Inflammatory macrophage (primary cell): Measurements from ENCODE around the gene MORC1.
"Not testable (repeated sequence)": the region's sequence is repeated elsewhere in the genome, so short reads cannot be mapped to it uniquely, and the experiment has no call there.

ENCODE experiments used
- DNase-seq, 2 donors: peaks; one replicate each; pipeline ENCODE4 v3.0.0-alpha.2; 2020 to 2022
- total RNA-seq, 18 experiments: gene quantifications; one replicate each; lab custom pipeline; 2026; ENCODE audit warnings: mixed read lengths in 6 of 18, inconsistent platforms in 2 of 18; lab: John Stamatoyannopoulos, UW

The MORC1 gene, protein sequence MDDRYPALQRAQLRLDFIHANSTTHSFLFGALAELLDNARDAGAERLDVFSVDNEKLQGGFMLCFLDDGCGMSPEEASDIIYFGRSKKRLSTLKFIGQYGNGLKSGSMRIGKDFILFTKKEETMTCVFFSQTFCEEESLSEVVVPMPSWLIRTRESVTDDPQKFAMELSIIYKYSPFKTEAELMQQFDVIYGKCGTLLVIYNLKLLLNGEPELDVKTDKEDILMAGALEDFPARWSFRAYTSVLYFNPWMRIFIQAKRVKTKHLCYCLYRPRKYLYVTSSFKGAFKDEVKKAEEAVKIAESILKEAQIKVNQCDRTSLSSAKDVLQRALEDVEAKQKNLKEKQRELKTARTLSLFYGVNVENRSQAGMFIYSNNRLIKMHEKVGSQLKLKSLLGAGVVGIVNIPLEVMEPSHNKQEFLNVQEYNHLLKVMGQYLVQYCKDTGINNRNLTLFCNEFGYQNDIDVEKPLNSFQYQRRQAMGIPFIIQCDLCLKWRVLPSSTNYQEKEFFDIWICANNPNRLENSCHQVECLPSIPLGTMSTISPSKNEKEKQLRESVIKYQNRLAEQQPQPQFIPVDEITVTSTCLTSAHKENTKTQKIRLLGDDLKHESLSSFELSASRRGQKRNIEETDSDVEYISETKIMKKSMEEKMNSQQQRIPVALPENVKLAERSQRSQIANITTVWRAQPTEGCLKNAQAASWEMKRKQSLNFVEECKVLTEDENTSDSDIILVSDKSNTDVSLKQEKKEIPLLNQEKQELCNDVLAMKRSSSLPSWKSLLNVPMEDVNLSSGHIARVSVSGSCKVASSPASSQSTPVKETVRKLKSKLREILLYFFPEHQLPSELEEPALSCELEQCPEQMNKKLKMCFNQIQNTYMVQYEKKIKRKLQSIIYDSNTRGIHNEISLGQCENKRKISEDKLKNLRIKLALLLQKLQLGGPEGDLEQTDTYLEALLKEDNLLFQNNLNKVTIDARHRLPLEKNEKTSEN
- 0 to 0.13 (median 0.03) reads per million in 18 experiments for total RNA-seq

DNA sequence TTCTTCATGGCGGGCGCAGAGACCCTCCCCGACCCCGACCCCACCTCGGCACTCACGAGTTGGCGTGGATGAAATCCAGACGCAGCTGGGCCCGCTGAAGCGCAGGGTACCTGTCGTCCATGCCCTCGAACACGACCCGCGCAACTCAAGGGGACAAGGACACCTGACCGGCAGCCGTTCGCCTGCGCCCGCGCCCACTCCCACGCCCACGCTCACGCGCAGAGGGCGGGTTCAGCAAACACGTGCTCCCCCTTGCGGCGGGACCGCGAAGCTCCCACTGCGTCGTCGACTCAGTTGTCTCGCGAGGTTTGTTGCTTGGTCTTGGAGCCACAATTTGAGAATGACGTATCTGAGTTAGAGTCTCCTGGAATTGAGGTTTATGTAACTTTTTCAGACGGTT lies at the start of gene MORC1:
MORC1 (minus strand) TSS at position 196 of the 400 bp plus-strand sequence; CDS start at position 121, 75 bp downstream.
- no peak for DNase-seq

DNA sequence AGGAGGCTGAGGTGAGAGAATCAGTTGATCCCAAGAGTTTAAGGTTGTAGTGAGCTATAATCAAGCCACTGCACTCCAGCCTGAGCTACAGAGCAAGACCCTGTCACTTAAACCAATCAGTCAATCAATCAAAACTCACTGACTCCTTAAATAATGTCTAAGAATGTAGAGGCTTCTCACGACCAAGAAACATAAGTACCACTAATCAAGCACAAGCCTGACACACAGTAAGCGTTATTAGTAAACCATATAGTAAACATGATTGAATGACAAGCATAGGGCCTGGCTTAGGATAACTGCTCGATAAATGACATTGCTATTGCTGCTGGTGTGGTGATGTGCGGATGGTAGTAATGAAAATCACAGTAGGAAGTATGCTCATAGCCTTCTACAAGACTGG lies 48.0 kb upstream of the MORC1 start:
- DNase-seq: no peak

DNA sequence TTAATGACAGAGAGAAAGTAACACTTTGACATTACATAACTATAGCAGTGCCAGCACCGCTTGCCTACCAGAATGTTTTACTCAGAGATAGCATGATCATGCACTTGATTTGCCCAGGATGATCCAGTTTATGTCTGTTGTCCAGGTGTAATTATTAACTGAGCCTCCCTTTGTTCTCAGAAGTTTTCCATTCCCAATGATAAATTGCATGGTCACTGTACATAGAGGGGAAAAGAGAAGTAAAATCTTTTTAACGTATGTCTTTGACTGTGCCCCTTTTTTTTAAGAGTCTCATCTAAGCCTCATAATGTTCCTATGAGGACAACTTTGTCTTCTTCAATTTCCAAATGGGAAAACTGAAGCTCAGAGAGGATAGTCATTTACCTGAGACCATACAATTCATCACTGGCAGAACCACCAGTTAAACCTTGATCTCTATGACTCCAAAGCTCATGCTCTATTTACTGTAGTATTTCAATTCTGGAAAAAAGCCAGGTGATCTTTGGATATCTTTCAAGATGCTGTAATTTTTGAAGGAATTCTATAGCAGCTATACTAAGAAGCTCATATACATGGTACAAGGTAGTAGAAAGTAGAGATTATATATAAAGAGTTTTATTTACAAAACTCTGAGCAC lies 43.7 kb upstream of the MORC1 start:
- no peak for DNase-seq

DNA sequence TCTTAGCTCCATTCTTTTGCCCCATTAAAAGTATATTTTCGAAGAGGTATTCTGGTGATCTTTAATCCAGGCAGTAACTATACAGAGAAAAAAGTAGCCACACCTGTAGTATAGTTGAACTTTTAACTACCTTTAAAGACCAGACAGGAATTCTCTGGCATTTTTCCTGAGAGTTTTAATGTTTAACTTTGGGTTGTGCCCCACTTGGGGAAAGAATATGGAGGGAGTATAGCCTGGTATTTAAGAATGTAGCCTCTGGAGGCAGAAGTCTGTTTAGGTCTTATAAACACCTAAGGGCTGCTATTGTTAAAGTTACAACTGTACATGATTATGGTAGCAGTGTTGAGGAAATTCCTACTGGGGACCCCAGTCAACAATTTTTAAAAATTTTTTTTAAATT lies 37.9 kb upstream of the MORC1 start:
- DNase-seq: no peak

DNA sequence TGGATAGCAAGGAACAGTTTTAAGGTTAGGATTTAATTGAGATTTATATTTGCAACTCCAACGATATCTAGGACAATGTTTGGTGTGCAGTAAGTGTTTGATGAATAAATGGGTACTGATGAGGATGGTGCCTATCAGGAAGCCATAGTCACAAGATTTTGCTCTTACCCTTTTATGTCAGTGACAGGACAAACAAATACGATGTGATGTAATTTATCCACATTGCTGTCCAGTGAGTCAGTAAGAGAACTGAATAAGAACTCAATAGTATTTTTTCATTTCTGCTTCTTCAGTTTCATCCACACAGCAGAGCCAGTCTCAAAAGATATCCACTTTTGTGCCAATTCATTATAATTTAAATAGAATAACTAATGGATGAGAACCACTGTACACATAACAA lies 37.0 kb upstream of the MORC1 start:
- no peak for DNase-seq

DNA sequence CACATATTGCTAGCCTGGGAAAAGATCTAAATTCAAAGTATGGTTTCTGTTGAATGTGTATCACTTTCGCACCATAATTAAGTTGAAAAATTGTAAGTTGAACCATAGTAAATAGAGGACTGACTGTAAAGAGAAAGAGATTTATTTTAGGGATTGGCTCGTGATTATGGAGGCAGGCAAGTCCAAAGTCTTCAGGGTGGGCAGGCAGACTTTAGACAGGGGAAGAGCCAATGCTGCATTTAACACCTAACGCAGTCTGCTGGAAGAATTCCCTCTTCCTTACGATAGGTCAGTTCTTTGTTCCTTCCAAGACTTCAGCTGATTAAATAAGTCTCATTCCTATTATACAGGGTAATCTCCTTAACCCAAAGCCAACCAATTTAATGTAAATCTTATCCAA lies 34.4 kb upstream of the MORC1 start:
- DNase-seq: no peak

DNA sequence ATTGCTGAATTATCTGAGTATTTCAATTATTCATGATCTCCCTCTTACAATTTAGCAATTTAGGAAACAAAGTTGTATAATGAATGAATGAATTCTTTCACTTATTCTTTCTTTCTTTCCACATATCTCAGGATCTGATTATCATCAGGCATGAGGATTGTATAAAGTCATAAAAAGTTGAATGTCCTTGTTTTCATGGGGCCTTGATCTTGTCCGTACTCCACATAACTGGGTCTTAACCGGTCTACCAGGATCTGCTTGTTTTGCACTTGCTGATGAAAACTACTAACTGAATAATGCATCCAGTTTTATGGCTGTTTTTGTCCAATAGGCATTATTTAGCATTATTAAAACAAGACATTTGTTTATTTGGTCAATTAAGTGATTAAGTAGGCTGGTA lies 31.1 kb upstream of the MORC1 start:
- no peak for DNase-seq

DNA sequence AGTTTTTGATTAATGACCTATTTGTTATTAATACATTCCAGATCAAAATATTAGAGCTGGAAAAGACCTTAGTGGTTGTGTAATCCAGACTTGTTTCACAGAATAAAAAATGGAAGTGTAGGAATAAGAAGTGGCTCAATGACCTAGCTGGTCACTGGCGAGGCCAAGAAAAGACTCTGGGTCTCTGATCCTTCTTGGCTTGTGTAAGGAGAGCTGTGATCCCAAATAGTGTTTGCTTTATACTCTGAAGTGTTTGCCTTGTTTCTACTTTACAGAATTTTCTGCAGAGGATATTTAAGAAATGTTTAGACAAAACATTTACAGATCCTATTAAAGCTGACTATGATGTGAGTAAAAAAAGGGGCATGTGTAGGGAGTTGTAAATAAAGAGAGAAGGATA lies 25.7 kb upstream of the MORC1 start:
- DNase-seq: no peak

DNA sequence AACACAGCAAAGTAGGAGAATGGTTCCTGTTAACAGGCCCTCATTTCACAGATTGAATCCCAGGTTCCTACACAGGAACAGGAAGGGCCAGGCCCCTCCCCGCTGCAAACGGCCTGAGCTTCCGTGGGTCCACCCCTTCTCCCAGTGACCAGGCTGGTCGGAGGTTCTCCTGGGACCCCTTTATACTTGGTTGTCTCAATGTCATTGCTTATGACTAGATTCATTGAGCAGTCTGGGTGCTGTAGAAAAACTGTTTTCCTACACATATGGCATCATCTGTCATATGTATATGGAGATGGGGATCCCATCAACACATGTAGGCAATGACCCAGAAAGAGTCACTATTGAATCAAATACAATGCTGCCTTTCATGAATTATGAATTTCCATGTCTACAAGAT lies 22.4 kb upstream of the MORC1 start:
- no peak for DNase-seq

DNA sequence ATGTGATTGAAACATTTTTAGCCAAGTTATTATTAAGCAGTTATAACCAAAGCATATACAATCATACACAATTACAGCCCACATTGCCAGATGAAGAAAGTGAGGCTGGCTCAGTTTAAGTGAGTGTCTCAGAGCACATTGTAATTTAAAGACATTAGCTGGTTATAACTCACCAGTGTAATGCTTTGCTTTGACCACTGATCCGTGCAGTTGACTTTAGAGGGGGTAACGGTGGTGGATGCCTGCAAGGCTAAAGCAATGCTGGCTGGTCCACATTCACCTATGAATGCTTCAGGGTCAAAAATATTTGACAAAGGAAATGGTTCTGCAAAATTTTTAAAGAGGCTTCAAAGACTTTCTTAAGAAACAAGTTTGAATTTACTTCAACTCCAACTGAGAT lies 19.8 kb upstream of the MORC1 start:
- DNase-seq: no peak

DNA sequence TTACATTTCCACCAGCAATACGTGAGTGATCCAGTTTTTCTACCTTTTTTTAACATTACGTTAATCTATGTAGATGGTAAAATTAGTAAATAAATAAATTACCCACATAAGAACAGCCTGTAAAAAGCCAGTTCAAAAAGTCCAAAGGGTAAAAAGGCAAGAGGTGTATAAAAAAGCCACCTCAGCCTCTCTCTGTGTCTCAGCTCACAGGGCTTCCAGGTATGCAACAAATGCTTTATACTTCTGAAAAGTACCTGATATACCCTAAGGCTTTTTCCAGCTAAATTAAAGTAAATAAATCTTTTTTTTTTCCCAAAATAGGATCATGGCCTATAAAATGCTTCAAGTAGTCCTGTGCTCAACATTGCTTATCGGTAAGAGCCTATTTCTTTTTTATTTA lies 18.6 kb upstream of the MORC1 start, which contains the start of gene C3orf85:
C3orf85 (plus strand) TSS at position 197 of the 400 bp plus-strand sequence; CDS start at position 326, 129 bp downstream.
- DNase-seq: no peak

DNA sequence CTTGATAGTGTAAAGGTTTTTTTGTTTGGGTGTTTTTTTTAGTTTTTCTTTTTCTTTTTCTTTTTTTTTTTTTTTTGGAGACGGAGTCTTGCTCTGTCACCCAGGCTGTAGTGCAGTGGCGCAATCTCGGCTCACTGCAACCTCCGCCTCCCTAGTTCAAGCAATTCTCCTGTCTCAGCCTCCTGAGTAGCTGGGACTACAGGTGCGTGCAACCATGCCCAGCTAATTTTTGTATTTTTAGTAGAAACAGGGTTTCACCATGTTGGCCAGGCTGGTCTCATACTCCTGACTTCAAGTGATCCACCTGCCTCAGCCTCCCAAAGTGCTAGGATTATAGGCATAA lies 15.5 kb upstream of the MORC1 start:
- not testable (repeated sequence) for DNase-seq

DNA sequence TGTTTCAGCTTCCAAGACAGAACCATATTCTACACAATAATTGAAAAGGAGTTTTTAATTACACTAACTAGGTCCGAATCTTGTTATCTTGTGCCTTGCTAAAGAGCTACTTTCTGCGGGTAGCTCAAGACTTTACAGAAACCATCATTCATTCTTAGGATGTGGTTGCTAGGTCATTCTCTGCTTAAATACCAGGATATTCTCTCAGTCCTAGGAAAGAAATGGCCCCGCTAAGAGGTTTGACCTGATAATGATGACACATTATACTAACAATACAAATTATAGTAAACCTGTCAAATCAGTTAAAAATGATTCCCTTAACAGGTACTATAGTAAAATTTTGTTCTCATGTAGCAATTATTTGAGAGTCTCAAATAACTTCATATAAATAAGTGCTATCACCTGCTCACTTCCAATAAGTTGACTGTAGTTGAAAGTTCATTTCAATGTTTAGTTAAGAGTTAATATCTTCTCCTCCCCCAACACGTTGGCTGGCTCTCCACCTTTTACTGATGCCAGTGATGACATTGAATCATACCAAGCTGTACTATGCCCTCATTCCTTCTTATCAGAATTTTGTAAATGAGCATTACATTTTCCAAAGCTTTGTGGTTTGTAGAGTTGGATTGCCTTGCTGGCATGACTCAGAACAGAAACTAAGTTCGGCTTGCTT lies 15.0 kb upstream of the MORC1 start:
- no peak for DNase-seq

DNA sequence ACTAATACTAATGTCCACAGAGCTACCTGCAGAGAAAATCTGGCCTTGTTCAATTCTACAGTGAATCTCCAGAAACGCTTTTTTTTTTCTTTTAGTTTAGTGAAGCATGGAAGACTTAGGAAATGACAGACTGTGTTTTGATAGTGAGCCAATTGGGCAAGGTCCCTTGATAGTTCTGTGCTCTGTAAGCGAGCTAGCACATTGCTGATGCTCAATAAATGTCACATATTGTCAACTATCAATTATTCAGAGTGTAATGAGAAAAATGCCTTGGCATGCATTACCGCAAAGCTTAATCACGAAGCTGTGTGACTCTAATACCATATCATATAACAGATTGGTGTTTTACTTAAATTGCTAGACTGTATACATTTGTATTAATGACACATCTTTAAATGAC lies 13.3 kb upstream of the MORC1 start:
- DNase-seq: no peak

DNA sequence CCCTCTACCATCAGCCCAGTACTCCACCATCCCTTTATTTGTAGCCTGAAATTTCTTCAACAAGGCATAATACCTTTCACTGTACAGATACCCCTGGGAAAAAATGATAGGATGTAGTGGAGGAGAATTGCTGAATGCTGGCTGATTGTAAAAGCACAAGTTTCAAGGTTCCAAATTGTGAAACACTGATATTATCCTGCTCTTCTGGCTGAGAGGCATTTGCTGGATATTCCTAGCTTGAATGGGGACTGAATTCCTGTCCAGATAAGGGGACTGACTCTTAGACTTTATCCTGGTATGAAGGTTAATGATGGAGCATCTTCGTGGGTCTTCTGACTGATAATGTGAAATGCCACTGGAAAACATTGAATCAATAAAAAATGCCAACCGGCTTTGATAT lies 9.6 kb upstream of the MORC1 start:
- no peak for DNase-seq

DNA sequence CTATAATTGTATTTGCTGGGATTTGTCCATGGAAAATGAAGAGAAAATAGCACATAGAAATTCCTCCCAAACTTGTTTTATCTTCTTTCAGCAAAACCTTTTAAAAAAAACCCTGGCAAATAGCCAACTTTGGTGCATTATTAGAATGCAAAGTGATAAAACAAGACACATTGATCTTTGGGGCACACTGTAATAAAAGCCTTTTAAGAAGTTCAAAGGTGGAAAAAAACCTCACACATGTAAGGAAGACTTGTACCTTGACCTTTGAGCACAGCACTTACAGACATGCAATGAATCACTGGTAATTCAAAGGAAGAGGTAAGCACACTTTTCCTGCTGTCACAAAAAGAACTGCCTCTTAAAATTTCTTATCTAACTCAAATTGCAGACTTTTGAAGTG lies 8.0 kb upstream of the MORC1 start:
- no peak for DNase-seq

DNA sequence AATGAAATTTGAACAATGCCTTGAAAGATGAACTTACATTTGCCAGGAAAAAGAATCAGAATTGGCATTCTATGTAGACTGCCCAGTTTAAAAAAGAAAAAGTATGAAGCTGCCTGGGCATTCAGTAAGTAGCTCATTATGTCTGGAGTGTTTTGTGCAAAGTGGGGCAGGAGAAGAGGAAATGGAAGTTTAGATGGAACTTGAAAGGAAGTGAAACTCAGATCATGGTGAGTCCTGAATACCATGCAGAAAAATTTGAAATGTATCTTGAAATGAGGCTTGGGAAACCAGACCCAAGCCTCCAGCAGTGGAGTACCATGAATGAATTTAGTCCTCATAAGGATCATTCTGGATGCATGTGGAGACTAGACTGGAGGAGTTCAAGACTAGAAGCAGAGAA lies 4.8 kb upstream of the MORC1 start:
- DNase-seq: peak; percentile 13 to 17

DNA sequence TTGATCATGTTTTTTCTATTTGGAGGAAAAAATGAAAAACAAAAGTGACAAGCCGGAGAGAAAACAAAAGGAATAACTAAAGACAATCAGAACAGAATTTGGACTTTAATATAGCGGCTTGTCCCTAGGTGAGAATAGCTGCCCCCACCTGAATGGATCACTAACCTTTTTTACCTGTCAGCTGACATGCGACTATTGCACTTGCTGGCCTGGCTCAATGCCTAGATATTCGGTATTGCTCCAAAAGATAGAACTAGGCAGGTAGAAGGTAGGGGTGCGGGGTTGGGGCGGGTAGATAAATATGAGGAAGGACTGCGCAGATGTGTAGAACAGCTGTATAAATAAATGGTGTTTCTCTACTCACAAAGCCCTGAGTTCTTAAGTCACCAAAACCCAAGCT lies 650 bp upstream of the MORC1 start:
- DNase-seq: no peak

DNA sequence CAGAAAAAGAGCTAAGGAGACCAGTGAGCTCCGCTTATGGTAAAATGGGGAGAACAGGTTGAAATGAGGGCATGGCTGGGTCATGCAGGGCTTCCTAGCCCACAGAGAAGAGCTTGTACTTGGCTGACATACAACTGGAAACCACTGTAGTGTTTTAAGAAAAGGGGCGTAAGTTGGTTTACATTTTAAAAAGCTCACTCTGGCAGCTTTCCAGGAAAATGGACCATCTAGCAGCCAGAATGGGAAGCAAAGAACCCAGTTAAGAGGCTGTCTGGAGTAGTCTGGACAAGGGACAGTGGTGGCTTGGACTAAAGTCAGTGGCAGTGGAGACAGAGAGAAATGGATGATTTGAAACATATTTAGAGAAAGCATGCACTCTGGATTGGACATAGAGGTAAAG lies 1.9 kb downstream of the MORC1 start:
- no peak for DNase-seq

DNA sequence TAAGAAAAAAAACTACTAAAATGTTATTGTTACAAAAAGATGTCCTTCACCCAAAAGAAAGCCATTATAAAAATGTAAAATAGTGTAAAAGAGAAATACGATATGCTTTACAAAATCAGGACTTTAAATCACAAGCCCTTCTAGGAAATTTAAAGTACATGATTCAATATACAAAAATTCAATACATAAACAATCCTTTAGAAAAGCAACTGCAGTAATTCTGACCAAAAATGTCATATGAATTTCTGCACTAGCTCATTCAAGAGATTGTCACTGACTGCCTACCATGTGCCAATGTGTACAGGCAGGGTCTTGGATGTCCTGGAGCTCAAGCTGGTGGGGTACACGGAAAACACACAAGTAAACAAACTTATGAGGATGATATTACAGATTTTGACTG lies 2.5 kb downstream of the MORC1 start:
- no peak for DNase-seq

DNA sequence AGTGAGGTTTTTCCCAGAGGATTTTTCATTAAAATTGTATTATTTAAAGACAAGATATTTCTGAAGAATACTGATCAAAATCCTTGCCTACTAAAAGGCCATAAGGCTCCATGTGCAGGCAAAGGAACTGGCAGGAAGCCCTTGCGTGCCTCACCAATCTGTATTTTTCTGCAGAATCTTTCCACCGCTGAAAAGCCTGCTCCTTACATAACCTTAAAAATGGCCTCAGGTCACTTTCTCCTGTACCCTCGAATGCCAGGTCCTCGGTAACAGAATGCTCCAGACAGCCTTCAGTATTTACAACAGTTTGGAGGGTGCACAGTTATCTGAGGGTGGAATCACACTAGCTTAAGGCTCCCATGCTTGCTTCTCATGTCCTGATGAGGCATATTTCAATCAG lies 3.2 kb downstream of the MORC1 start:
- DNase-seq: no peak

DNA sequence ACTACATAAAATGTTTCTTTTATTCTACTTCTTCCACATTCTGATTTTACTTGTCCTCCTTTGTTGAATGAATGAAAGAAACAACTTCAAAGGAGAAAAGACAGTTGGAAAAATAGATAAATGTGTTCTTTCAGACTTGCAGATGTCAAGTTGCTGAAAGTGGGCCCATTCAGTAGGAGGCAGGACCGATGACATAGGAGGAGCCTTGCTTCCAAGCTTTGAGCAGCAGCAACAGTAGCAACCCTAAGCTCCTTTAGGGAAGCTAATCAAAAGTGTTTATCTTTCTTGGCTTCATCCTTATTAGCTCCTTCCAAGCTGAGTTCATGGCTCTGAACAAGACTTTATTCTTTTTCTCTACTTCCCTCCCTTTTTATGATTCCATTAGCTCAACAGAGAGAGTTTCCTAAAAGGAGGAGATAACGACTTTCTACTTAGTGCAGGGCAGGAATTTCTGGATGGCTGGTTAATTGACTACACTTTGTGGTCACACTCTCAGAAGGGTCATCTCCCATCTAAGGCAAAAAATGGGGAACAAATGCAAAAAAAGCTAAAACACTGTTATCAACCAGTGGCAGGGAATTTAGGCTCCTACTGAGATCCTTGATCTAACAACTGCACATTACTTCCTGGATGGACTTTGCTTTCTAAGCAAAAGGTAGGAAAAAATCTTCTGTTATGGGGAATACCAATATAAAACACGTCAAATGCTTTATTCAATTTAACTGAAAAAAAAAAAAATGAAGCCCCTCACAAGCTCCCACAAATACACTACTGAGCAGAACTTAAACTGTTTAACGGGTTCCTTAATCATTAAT lies 4.8 kb downstream of the MORC1 start:
- no peak for DNase-seq
